HG02763 (cell line): ENCODE data around the gene AK8.

Source experiments
- ATAC-seq: cut with Tn5 transposase; IDR thresholded peaks from one replicate; pipeline ENCODE4 v1.9.1; 2021; ENCODE audit warnings: mild to moderate bottlenecking, moderate library complexity; ENCODE audit not compliant: unreplicated experiment

Gene AK8

DNA sequence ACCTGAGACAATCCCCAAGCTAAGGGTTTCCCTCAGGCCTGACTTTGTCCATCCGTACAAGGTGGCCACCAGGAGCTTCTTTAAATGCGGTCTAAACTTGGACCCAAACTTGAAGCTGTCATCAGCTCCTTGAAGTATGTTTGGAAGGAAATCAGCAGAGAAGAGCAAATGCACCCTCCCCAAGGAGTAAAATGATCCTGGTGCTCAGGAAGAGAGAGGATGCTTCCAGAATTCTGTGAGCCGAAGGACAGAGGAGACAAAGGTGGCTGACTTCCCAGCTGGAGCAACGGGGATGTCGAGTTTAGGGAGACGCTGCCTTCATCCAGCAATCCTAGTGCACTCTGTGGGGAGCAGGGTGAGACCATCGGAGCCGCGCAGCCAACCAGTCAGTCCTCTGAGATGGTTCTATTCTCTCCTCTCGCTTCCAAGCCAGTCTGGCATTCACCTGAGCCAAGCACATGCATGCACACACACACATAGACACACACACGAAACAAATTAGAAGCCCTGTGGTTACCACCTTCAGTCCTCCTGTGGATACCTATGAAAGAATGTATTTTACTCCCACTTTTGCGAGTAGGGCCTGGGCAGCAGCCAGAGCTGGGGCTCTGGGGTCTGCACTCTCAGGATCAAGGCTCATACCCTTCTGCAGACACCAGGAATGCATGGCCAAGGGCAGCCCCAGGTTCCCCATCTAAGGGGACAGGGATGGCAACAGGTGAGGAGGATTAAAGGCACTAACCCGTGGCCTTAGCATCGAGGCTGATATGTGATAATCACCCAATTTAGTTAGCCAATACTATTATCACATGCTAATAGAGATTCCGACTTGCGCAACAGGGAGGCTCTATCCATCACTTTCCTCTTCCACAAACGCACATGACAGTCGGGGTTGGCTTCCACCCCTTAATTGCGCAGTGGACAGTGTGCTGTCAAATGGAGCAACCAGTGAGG, 132.1 kb downstream of the AK8 start:
- ATAC-seq = no peak

DNA sequence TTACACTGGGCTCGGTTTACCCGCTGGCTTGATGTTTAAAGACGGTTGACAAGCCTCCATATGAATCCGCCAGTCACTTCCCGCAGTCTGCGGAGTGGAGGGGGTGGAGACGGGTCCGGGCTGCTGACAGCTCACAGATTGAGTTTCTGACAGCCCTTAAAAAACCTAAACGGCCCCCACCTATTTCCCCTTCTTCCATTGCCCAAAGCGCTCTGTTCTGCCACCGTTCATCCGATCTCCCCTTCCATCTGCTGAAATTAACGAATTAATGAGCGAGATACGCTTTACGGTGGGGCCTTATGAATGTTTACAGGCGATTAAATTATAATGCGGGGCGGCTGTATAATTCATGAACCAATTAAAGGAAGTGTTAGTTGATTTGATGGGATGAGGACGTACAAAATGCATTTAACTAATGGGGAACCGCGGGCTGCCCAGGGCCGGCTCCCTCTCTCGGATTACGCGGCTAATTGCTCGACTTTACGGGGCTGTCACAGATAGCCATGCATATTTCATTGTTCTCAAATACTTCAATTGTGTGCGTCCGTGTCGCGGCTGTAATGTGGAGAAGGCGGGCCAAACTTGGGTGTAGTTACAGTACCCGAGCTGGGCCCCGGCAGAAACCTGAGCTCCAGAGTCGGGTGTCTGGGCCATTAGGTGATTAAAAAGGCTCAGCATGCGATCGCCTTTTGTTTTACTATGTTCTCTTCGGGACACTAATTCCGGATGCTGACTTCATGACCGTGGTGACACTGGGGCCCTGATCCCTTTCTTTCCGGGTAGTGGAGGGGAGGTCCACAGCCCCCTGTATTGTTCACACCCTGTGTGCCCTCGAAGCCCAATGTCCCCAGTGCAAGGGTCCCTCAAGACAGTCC, 133.0 kb downstream of the AK8 start:
- ATAC-seq = no peak

DNA sequence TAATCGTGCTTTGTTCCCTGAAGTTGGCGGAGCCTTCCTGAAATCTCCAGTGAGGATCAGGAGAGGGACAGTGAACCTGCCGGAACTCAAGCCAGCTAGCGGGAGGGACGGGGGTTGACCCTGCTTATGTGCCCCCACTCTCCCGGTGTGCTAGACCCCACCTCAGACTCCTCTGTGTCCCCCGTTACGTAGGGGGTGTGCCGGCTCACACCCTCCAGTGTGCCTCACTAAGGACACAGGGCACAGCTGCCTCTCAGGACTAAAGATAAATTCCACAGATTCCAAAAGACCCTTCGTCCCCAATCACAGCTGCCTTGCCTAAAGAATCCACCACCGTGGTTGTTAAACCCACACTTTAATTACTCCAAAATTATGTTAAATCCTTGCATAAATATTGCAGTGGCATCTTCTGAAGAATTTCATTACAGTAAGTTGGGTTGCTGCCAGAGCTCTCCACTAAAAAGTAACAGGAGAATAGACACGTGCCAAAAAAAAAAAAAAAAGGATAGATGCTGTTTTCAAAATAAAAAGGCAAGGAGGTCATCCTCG, 134.1 kb downstream of the AK8 start:
- no peak for ATAC-seq

DNA sequence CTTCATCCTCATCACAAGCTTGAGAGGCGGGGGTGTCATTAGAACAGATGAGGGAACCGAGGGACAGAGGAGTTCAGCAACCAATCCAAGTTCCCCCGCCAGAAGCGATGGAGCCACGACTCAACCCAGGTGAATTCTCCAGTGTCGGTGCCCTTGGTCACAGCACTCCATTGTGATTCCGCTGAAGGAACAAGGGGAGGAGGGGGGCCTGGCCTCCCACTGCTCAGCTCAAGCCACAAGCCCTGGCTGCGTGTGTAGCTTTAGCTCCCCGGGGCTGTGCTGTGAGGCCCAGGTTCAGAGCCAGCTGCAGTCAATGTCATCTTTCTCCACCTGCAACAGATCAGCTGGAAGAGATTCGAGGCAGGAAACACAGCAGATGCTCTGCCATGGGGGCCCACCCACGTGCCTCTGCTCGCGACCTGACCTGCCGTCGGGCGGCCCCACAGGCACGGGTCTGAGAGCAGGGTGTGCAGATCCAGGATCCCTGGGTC, 135.2 kb downstream of the AK8 start:
- ATAC-seq = no peak

DNA sequence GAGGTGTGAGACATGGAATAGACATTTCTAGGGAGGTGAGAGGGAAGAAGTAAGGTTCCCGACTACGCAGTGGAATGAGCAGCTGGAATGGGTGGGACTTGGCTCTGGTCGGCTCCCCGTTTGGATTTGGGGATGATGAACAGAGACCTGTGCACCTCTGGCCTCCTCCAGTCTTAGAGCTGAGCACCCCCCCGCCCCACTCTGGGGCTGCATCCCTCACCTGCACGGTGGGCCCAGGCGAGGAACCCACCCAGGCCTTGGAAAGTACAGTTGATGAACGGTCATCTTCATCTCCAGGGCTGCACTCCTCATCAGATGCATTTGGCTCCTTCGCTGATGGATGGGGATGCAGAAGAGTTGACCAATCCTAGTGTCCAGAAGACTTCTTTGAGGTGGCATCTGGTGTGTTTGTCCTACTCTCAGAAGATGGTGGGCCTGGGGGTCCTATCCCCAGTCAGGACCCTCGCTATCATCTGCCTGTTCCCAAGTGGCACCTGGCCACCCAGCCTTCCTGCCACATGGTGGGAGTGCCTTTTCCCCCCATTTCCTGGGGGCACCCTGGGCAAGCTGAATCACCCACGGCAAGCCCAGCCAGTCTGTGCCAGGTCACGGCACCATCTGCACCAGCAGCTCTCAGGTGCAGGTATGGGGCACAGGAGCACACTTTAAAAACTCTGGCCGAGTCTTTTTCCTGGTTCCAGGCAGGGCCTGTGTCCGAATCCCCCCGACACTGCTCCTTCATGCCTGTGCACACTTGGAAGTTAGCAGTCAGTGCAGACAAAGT, 137.4 kb downstream of the AK8 start:
- no peak for ATAC-seq

DNA sequence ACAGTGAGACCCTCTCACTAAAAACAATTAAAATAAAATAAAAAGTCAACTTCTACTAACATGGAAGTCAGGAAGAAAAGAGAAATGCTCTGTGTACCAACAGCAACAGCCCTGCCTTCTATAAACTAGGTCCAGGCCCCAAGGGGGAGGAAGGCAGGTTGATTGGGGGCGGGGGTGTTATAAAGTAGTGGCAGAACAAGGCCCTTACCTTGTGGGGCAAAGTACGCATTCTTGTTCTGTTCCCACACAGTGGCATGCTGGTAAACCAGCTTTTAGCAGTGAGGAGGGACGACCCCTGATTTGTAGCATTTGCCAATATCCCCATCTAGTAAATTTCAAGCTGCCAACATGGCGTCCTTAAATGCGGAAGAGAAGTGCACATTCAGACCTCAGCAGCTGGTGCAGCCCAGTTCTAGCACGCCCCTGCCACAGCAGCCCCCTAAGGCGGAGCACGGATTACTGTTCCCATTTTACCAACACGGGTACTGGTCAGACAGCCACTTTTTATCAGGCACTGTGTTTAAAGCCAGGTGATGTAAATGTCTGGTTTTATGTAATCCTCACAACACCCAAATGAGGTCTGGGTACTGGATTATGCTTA, 138.3 kb downstream of the AK8 start:
- no peak for ATAC-seq

DNA sequence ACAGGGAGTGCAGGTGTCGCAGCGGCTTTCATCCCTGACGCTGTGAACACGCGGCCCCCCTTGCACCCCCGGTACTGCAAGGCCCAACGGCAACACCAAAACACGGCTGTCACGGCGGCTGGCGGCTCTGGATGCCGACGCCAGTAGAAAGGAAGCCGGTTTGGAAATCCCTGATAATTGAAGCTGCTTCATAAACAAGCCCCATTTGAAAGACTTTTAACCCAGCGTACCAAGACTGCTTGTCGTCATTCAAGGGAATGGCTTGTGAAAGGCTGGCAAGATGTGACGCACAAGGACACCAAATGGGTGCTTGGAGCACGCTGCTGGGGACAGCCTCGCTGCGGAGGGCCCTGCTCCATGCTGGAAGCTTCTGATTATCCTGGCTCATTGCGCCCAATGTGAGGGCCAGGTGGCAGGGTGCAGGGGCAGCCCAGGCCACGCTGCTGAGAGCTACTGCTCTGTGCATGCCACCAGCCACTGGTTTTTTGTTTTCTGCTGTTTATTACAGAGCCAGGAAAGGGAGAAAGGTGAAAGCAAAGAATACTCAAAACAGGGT, 144.7 kb downstream of the AK8 start:
- no peak for ATAC-seq

DNA sequence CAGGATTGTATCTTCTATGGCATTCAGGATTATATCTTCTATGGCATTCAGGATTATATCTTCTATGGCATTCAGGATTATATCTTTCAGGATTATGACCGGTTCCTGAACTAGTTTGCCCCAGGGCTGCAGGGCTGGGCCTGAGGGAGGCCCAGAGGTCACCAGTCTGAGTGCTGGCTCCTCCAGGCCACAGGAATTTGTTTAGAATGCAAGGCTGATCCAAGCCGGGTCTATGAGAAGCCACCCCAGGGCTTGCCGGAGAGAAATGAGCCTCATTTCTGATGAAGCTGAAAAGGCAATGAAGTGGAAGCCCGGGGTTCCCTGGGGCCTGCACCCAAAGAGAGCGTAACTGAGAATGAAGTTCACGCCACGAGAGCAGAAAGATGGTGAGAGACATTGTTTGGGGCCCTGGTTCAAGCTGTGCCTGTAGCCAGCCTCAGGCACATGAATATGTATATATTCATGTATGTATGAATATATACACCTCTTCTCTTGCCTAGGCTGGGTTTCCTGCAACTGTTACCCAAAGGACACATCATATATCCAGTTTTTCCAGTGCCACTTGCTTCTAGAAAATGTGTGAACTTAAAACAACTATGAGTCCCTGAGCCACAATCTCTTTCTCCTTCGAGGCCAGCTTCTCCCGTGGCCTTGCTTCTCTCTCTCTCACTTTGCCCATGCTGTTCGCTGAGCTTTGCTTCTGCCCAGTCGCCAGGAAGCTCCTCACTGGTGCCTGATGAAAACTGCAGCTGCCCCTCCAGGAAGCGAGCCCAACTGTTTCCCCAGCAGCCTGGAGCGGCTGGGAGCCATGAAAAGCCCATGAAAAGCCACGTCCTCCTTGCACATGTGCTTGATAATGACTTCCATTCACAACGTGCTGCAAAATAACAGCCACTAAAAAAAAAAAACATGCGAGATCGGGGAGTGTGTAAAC, 145.5 kb downstream of the AK8 start:
- no peak for ATAC-seq

DNA sequence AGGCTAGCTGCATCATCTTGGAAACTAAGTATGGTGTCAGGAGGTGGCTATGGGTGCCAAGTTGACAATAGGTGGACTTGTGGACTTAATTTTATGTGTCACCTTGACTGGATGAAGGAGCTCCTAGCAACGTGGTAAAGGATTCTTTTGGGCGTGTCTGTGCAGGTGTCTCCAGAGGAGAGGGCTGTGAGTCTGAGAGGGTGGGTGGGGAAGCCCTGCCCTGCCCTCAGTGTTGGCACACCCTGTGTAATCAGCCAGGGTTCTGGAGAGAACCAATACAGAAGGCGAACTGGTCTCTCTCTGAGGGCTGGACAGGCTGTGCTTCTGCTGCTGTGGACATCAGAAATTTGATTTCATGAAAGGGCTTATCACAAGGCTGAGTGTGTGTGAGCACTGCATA, 146.9 kb downstream of the AK8 start:
- no peak for ATAC-seq

DNA sequence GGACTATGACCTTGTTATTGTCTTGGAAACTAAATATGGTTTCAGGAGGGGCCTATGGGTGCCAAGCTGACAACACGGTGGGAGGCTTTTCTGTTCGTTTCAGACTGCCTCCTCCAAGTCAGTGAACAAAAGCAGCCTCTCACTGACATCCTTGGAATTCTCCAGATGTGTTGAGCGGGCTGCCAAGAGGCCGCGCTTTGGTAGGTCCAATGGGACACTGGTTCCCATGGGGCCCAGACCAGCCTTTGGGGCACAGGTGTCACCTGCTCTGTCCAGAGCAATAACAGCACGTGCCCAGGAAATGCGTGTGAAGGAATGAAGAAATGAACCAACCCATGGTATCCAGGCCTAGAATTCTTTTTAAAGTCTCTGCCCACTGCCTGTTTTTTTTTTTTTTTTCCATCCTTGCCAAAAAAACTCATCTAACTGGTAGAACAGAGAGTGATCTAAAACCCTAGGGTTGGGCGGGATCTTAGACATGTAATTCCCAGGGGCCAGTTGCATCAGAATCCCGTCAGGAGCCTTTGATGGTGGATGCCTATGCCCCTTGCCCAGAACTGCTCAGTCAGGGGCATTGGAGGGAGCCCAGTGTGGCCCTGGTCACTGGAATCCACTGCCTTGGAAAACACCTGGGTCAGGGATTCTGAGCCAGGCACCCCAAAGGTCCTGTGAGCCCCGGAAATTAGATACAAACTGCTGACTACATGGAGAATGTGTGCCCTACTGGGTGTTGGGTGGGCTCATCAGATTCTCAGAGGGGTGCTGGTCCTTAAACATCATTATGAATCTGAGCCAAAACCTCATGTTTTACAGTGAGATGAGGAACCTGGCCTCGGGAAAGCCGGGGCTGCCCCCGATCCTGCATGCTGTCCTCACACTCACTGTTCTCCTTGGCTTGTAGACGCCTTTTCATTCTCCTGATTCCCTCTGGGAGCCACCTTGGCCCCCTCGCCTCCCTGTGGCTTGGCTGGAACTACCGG, 147.7 kb downstream of the AK8 start:
- ATAC-seq = no peak

DNA sequence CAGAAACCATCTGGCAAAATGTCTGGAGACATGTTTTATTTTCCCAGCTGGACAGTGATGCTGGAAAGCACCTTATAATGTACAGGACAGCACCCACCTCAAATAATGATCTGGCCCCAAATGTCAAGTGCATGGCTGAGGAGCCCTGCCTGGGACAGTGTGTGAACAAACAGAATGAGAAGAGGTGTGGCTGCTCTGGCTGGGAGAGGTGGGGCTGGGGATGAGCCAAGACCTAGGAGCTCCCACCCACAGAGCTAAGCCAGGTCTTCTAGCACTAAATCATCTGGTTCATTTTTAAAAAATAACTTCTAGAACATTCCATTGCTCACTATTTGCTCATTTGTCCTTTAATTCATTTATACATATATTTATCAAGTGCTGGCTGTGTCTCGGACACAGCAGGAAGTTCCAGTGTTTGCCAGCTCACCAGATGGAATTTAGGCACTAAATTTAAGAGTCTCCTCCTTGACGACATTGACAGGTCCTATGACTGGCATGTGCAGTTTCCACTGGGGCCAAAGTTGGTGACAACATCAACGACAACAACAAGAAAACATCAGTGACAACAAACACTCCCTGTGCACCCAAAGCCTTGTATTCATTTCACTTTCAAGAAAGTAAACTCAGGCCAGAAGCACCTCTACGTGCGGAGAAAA, 148.7 kb downstream of the AK8 start:
- no peak for ATAC-seq

DNA sequence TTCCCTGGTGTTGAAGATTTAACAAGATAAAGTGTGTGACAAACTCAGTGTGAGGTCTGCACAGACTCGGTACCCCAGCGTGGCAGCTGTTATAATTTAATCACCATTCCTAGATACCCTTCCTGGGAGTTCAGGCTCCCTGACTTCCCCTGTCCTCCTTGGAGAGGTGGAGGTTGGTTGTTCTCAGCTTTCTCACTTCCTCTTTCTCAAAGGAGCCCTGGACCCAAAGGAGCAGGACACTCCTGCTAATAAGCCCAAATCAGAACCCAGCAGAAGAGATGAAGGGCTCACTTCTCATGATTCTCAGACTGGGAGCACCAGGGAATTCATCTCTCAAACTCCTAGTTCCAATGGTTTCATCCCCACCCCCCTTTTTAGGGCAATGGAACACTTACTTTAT, 149.6 kb downstream of the AK8 start:
- no peak for ATAC-seq

DNA sequence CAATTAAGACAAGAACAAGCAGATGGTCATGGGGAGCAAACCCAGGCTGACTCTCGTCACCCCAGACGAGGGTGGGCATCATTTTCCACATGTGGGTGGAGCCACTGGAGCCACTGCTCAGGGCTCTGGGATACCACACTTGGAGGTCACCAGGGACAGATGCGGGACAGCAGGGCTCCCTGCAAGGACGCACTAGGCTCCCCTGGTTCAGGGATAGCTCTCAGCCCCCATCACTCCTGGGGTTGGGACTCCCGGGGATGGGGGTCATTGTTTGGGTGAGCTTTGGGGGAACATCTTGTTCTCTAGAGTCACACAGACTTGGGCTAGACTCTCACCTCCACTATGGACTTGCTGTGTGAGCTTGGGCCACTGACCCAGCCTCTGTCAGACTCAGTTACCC, 150.0 kb downstream of the AK8 start:
- ATAC-seq = no peak

DNA sequence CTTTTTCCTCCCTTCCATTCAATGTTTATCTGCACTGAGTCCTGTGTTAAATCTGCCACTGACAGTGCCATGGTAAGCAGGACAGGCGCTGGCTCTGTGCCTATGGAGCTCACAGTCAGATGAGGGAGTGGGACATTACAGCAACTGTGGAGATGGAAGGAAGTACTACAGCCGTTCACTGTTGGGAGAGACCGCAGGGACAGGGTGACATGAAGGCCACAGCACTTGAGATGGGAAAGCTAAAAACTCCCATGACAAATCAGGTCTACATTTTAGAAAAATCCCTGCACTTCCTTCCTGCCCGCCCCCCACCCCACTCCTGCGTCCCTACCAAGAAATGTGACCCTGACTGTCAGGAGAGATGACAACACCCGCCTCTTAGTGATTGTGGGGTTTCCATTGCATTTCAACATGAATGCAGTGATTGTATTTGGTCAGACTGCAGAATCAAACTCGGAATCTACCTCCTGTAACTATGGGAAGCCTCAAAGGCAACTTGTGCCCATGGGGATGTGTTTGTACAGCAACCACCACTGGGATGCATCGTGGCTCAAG, 151.4 kb downstream of the AK8 start:
- no peak for ATAC-seq

DNA sequence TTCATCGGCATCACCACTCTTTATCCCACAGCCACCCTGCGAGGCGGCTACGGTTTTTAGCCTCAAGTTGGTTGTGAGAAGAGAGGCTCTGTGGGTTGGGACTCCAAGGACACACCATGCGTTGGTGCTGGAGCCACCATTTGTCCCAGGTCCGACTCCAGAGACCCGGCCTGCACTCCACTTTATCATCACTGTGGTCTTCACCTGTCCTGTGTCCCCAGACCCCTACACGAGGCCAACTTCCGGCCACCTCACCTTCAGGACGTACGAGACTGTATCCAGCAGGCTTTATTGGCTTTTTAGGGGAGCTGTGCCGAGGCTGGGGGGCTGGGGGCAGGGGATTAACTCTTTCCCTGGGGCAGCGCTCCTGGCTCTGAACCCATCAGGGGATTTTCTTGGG, 152.8 kb downstream of the AK8 start:
- ATAC-seq = no peak

DNA sequence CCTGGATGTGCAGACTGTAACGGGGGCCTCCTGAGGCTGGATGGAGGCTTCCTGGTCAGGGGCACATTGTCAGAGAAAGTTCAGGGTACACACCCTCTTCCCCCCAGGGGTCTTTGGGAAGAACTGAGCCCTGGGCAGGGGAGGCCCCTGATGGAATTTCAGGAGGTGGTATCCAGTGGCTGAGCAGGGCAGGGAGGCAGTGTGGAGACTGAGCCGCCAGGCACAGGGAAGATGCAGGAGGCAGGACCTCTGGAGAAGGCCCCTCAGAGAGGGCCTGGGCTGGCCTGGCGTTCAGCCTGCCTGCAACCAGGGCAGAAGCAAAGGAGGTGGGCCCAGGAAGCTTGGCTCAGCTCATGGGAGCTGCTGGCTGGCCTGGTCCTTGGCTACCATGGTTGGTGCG, 154.3 kb downstream of the AK8 start:
- ATAC-seq = no peak

DNA sequence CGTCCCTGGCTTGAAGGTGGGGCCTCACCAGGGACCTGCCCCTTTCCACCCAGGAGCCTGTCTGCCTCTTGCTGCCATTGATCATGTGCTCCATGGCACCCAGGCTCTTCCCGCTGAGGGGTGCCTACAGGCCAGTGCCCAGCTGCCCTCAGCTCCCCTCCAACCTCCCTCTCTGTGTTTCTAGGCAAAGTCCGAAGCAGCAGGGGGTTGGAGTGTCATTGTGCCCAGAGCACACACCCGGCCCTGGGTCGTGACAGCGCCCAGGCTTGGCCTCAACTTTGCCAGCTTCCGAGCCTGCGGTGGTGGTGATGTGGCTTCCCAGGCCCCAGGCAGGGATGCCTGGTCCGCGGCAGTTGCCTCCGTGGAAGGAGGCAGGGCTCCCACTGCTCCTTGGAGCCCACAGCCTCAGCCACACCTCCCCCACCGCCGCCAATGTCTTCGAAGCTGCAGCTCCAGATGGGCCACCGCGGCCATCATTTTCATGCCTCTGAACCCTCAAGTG, 155.5 kb downstream of the AK8 start:
- ATAC-seq = no peak
